NCI-H524 (cell line): ENCODE measurements around the gene NHP2.

Experiments used
- DNase-seq, 2 experiments: peaks; one replicate each; lab custom pipeline; 2025; lab: John Stamatoyannopoulos, UW

The NHP2 gene

DNA sequence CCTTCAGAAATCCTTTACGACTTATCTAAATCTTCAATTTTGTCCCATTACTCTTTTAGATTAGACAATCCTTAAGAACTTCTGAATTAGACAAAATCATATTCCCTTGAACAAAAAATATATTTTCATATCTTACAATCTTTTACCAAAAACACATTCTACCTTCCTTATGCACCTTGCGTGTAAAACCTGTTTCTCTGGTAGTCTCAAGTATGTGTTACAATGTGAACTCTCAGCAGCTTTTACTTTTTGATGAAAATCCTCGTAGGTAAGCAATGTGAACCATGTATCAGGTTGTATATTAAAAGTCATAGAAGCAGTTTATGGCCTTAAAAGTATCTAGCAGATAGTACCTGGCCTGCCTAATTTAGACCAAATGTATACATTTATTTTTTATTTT is 20.8 kb upstream of the NHP2 start:
- no peak for DNase-seq

DNA sequence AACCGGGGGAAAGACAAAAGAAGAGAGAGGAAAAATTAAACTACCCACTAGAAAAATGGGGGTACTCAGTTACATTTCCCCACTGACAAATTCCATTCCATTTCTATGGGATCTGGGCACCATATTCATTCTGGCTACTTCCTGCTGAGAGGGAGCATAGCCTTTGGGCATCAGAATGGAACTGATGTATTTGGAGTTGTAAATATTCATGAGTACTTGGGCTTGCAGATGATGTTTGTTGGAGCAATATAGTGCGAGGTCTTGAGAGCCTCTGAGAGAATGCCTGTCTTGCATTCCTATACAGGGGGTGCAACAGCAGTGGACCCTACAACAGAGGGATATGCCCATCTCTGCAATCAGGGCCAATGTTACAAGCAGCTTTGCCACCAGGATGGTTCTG is 16.8 kb upstream of the NHP2 start:
- no peak for DNase-seq

GRCh38 chr5:178165581-178165980 is 11.9 kb upstream of the NHP2 start:
- no peak for DNase-seq

DNA sequence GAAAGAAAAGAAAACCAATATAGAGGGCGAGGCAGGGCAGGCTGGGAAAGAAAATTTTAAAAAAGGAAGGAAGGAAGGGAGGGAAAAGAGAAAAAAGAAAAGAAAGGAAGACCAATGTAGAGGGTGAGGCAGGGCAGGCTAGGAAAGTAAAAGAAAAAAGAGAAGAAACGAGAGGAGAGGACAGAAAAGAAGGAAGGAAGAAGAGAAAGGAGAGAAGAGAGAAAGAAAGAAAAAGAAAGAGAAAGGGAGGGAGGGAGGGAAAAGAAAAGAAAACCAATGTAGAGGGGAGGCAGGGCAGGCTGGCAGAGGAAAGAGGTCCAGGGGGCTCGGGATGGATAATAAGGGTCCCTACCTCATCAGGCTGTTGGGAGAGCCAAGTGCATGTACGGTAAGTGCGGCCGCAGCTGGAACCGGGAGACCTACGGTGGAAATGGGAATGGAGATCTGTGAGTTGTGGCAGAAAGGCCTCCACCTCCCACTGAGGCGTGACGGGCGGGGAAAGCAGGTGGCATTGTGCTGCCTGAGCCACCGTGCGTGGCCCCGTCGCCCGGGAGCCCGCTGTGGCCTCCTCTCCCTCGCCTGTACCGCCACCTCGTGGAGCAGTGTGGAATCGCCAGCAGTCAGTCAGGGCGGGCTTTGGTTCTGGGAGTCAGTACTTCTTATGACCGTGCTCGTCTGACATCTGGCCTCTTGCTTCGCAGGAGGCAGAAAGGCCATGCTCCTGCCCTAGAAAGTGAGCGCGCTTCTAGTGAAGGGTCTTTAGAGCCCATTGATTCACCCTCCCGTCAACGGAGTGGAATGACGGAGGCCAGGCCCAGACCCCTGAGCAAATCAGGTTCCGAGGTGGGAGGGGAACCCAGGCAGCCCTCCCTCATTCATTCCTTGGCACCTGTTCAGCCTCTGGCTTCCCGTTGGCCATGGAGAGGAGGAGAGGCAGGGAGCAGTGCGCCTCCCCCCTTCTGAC is 10.4 kb upstream of the NHP2 start:
- DNase-seq: peak; percentile 77 to 88

DNA sequence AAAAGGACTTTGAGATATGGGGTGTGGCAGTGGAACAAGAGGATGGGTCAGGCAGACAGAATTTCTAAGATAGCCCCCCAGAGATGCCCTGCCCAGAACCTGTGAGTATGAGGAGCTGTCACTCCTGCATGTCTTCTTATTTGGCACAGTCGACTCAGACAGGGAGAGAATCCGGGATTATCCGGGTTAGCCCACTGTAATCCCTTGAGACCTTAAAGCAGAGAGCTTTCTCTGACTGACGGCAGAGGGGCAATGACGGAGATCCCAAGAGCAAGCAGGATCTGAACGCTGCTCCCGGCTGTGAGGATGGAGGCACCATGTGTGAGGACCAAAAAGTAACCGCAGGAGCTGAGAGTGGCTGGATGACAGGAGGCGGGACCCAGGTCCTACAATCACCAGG is 8.8 kb upstream of the NHP2 start:
- peak in 1 of 2 experiments; percentile 11 for DNase-seq

DNA sequence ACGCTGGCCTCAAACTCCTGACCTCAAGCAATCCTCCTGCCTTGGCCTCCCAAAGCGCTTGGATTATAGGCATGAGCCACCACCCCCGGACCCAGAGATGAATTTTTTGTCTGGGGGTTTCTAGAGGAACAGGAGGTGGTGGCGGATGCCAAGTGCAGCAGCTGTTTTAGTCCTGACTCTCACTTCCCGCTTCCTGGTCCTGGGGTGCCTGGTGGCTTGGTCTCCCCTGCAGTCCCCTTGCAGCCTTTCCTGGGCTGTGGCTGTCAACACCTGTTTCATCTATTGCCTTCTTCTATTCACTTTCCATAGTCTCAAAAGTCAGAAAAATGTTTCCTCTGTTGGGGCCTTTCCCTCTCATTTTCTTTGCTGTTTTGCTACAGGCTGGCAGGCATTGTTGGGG is 6.5 kb upstream of the NHP2 start:
- DNase-seq: no peak

DNA sequence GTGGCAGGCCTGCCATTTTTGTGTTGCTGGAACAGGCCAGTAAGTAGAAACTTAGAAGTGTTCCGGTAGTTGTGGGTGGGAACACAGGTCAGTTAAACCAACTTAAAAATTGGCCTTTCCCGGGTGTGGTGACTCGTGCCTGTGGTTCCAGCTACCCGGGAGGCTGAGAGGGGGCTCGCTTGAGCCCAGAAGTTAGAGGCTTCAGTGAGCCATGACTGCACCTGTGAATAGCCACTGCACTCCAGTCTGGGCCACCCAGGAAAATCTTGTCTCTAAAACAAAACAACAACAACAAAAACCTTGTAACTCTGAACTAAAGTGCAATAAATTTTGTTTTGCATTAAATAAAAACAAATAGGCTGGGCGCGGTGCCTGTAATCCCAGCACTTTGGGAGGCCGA is 1.4 kb upstream of the NHP2 start:
- DNase-seq: no peak

DNA sequence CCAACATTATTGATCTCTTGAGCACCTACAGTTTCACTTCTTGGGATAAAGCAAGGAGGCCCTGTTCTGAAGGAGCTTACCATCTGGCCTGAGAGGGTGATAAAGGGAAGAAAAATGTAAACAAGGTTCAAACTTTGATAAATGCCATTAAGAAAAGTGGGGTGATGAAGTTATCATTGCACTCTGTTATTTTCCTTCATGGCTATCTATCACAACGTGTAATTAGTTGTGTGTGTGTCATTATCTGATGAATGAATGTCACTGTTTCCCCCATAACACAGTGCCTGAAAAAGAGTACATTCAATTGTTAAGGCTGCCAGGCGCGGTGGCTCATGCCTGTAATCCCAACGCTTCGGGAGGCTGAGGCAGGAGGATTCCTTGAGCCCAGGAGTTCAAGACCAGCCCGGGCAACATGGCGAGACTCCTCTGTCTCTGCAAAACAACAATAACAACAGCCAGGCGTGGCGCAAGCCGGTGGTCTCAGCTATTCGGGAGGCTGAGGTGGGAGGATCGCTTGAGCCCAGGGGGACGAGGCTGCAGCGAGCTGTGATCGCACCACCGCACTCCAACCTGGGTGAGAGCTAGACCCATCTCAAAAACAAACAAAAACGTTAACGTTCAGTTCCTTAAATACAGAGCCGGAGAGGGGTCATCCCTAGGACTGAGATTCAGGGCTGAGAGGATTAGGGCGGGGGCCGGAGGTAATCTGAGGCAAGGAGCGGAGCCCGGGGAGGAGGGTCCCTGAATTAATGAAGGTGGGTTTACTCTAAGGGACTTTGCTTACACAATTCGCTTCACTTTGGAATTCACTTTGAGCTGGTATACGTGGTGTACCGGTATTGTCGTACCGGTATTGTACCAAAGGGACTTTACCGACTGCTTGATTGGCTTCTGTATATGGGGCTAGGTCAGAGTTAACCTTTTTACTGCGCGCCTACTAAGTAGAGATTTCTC is 917 bp downstream of the NHP2 start:
- no peak for DNase-seq

DNA sequence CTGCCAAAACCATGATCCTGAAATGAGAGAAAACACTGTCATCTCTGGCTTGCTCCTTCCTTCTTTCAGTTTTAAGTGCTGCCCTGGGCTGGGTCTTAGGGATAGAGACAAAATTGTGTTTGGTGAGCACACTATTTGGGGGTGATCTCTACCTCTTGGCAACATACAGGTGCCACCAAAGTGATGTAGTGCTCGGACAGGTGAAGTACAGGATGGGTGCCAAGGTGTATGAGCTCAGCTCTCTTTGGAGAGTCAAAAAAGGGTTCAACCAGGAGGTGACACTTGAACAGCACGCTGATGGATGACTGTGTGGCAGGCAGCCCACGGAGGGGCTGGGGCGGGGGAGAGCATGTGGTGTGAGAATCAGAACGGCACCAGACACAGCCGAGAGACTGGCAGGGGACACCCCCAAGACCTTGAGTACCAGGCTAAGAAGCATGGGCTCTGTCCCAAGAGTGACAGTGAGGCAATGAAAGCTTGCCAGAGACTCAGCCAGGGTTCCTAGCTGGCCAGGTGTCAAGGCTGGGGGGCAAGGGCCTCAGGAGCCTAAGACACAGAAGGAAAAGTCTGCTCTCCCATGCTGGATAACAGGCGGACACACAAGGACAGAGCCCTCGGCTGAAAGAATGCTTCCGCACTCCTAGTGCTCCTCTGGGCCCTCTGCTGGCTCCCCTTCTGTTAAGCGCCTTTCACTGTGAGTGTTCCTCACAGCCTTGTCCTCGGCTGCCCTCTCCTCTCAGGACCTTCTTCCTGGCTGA is 2.5 kb downstream of the NHP2 start:
- DNase-seq: no peak

- DNase-seq: no peak
These were observed 4.3 kb downstream of the NHP2 start for GRCh38 chr5:178149199-178149932.

- no peak for DNase-seq
These were observed 6.3 kb downstream of the NHP2 start for GRCh38 chr5:178147406-178147805.

- peak in 1 of 2 experiments; percentile 49 for DNase-seq
These were observed 7.5 kb downstream of the NHP2 start for GRCh38 chr5:178145965-178146820.

DNA sequence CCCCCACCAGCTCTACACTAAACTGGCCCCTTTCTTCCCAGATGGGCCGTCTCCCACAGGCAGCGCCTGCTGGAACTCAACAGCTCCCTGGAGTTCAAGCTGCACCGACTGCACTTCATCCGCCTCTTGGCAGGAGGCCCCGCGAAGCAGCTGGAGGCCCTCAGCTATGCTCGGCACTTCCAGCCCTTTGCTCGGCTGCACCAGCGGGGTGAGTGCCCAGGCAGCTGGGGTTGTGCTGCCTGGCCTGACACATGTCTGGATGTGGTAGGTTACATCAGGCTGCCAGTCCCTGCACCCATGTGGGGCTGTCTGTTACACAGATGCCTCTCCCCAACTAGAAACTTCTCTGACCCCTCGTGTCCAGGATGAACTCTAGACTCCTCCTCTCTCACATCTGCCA is 9.8 kb downstream of the NHP2 start:
- DNase-seq: peak in 1 of 2 experiments; percentile 23

- DNase-seq: no peak
These were observed 10.4 kb downstream of the NHP2 start for GRCh38 chr5:178143246-178143645.

DNA sequence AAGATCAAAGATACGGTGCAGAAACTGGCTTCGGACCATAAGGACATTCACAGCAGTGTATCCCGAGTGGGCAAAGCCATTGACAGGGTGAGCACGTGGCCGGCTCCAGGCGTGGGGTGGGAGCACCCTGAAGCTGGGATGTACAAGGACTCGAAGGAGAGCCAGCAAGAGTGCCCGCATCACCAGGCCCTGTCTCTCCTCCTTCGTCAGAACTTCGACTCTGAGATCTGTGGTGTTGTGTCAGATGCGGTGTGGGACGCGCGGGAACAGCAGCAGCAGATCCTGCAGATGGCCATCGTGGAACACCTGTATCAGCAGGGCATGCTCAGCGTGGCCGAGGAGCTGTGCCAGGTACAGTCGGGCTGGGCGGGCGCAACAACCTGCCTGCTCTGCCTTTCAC is 11.0 kb downstream of the NHP2 start:
- no peak for DNase-seq

DNA sequence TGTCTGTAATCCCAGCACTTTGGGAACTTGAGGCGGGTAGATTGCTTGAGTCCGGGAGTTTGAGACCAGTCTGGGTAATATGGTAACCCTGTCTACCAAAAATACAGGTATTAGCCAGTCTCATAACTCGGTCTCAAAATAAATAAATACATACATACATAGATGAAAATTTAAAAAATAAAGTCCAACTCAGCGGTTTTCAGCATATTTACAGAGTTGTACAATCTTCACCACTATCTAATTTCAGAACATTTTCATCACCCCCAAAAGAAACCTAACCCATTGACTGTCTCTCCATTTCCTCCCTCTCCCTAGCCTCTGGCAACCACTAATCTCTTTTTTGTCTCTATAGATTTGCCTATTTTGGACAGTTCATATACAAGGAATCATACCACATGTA is 12.1 kb downstream of the NHP2 start:
- no peak for DNase-seq

GRCh38 chr5:178137991-178138390 is 15.7 kb downstream of the NHP2 start:
- no peak for DNase-seq

GRCh38 chr5:178136990-178137389 is 16.7 kb downstream of the NHP2 start:
- no peak for DNase-seq

DNA sequence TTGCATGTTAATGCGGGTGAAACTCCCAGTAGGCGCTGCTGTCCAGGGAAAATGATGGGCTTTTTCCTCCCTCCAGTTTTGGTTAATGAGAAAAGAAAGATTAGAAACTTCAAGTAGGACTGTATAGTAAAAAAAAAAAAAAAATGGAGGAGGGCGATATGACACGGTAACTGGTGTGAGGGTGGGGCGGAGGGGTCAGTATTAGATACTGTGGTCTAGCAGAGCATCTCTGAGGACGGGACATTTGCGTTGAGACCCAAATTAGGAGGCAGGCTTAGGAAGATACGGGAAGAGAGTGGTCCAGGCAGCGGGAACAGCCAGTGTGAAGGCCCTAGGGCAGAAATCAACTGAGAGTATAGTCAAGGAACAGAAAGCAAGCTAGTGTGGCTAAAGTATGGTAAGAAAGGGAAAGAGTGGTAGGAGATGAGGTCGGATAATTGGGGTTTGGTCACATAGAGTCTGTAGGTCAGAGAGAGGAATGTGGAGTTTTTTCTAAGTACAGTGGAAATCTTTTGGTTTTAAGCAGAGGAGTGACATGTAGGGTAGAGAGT is 22.2 kb downstream of the NHP2 start:
- DNase-seq: no peak
